Mucosa of stomach (tissue), 1 donor: ENCODE results near the gene LHFPL3.

Experiments
- H3K27me3 ChIP-seq: one replicate; pipeline ENCODE4 v1.7.0; 2013; ENCODE audit warnings: mild to moderate bottlenecking, low read length; ENCODE audit not compliant: control insufficient read depth, insufficient read depth
- H3K36me3 ChIP-seq: one replicate; pipeline ENCODE4 v1.7.0; 2013; ENCODE audit warnings: low read length; ENCODE audit not compliant: control insufficient read depth, insufficient read depth
- H3K4me1 ChIP-seq: one replicate; pipeline ENCODE4 v1.7.0; 2013; ENCODE audit warnings: mild to moderate bottlenecking, low read length; ENCODE audit not compliant: control insufficient read depth, insufficient read depth
- H3K4me3 ChIP-seq: one replicate; pipeline ENCODE4 v1.7.0; 2013; ENCODE audit warnings: low read length
- H3K9ac ChIP-seq: one replicate; pipeline ENCODE4 v1.7.0; 2013; ENCODE audit warnings: mild to moderate bottlenecking, low read length, moderate library complexity
- H3K9me3 ChIP-seq: one replicate; pipeline ENCODE4 v1.7.0; 2013; ENCODE audit warnings: mild to moderate bottlenecking, low read length, moderate library complexity; ENCODE audit not compliant: control insufficient read depth
- donor health status: Pancreatic carcinoma.

LHFPL3 gene

DNA sequence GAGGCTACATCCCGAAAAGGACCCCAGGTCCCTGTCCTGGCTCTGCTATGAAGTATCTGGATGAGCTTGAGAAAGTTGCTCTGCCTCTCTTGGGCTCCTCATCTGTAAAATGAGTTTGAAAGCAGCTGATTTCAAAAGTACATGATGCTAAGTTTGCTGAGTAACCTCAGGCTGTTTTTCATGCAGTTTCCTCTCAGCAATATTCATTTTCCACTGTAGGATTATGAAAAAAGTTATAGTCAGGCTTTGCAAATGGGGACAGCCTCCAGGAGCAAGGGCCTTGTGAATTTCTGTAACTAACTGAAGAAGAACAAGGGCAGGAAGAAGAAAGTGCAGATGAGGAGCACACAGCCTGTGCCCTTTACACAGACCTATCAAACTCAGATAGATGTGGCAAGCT is 518.3 kb downstream of the LHFPL3 start:
- Histone ChIP-seq H3K4me1 (no peaks in the 10 kb centered on the region), H3K4me3 (no peak overlapping the region), H3K27me3 (no peaks in the 10 kb centered on the region), H3K36me3 (no peaks in the 10 kb centered on the region), H3K9me3 (no peaks in the 10 kb centered on the region), H3K9ac (no peak overlapping the region)

DNA sequence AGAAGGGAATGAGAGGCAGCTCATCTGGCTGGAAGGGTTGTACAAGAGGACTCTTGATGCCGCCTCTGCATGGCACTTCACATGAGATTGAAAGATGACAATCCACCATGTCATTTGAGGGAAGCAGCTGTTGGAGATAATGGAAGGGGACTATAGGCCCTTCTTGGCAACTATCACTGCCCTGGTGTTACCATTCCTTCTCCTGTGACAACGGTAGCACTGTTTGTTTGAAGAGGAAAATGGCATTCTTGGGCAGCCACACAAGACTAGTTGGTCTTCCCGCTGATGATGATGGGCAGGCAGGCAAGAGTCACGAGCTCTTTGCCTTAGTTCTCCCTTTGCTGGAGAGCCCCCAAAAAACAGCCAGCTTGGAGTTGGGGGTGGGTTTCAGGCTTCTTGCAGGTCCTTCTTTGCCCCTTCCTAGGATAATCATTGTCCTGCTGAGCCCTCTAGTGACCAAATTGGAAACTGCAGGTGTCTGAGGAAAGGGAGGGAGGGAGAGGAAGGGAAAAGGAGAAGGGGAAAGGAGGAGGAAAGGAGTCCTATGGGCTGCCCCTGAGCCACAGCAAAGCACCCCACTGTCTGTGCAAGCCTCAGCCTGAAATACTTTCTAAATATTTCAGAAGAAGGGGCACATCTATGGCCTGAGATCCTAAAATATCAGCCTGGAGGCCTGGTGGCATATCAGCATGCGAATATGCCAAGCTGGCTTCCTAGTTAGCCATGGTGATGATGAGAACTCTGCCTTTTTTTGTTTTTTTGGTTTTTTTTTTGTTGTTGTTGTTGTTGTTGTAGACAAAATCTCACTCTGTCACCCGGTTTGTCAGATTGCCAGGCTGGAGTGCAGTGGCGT is 520.0 kb downstream of the LHFPL3 start:
- H3K9me3 ChIP-seq = no peaks in the 10 kb centered on the region
- H3K4me1 ChIP-seq = no peaks in the 10 kb centered on the region
- H3K27me3 ChIP-seq = no peaks in the 10 kb centered on the region
- H3K36me3 ChIP-seq = no peaks in the 10 kb centered on the region
- H3K9ac ChIP-seq = no peak overlapping the region
- no peak overlapping the region for H3K4me3 ChIP-seq

DNA sequence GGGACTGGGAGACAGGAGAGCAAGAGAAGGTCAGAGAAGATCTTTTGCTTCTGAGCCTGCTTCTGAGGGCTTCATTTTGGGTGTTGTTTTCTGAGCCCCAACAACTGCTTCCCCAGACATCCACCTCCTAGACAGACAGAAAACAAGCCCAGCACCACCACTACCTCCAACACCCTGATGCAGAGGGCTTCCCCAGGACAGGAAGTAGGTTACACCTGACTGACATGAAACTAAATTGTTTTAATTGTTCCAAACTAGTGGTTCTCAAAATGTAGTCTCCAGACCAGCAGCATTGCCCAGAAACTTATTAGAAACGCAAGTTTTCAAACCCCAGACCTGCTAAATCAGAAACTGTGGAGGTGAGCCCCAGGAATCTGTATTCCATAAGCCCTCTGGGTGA is 522.0 kb downstream of the LHFPL3 start:
- no peak overlapping the region for H3K9ac ChIP-seq
- H3K4me3 ChIP-seq = no peak overlapping the region
- H3K27me3 ChIP-seq = no peaks in the 10 kb centered on the region
- no peaks in the 10 kb centered on the region for H3K4me1 ChIP-seq
- no peaks in the 10 kb centered on the region for H3K9me3 ChIP-seq
- H3K36me3 ChIP-seq = no peaks in the 10 kb centered on the region

DNA sequence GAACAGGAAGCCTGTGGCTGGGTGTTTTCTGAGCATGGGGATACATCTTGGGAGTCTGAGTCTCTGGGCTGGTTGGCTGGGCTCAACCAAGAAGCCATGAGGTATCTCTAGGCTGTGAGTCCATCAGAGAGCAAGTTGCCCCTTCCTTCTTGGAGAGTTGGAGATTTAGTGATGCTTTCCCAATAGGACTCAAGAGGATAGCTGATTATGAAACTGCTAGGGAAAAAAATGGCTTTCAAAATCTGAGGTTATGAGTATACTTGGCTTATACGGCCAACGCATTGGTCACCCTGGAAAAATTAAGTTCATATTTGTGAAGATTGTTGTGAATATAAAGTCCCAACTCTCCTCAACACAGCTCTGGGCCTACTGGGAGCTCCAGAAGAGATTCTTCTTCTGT is 522.9 kb downstream of the LHFPL3 start:
- H3K27me3 ChIP-seq = no peaks in the 10 kb centered on the region
- no peaks in the 10 kb centered on the region for H3K9me3 ChIP-seq
- H3K4me3 ChIP-seq = no peak overlapping the region
- H3K9ac ChIP-seq = no peak overlapping the region
- H3K4me1 ChIP-seq = no peaks in the 10 kb centered on the region
- no peaks in the 10 kb centered on the region for H3K36me3 ChIP-seq

DNA sequence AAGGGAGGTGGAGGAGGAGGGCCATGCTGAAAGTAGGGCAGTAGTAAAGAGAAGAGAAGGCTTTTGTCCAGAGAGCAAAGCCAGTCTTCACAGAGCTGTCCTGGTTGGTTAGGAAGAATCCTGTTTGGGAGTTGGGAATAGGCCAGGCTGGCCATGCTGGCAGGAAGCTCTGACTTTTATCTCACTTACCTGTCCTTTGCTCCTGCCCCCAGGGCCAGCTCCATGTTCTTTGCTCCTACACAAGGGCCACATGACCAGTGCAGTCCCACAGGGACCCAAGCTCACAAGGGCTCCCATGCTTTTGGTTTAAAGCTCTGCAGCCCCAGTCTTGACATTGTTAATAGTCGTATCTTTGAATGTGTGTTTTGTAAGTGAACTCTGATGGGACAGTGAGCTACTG is 524.0 kb downstream of the LHFPL3 start:
- Histone ChIP-seq H3K9ac (no peak overlapping the region), H3K9me3 (no peaks in the 10 kb centered on the region), H3K4me3 (no peak overlapping the region), H3K27me3 (no peaks in the 10 kb centered on the region), H3K36me3 (no peaks in the 10 kb centered on the region), H3K4me1 (no peaks in the 10 kb centered on the region)

DNA sequence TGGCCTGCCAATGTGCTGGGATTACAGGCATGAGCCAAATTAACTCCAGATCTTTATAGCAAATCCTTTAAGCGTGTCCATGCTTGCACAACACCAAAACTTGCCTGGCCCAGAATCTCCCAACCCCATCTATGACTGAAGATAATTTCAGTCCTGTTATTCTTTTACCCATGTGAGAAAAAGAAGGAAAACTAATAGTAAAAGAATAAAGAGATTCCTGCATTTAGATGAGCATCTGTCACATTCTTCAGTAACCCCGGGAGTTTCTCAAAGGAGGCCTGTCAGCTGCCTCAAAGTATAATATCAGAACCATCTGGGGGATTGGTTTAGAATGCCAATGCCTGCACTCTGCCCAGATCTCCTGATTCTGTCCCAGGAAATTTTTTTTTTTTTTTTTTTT is 527.5 kb downstream of the LHFPL3 start:
- Histone ChIP-seq H3K4me3 (no peak overlapping the region), H3K27me3 (no peaks in the 10 kb centered on the region), H3K36me3 (no peaks in the 10 kb centered on the region), H3K9ac (no peak overlapping the region), H3K4me1 (no peaks in the 10 kb centered on the region), H3K9me3 (no peaks in the 10 kb centered on the region)

DNA sequence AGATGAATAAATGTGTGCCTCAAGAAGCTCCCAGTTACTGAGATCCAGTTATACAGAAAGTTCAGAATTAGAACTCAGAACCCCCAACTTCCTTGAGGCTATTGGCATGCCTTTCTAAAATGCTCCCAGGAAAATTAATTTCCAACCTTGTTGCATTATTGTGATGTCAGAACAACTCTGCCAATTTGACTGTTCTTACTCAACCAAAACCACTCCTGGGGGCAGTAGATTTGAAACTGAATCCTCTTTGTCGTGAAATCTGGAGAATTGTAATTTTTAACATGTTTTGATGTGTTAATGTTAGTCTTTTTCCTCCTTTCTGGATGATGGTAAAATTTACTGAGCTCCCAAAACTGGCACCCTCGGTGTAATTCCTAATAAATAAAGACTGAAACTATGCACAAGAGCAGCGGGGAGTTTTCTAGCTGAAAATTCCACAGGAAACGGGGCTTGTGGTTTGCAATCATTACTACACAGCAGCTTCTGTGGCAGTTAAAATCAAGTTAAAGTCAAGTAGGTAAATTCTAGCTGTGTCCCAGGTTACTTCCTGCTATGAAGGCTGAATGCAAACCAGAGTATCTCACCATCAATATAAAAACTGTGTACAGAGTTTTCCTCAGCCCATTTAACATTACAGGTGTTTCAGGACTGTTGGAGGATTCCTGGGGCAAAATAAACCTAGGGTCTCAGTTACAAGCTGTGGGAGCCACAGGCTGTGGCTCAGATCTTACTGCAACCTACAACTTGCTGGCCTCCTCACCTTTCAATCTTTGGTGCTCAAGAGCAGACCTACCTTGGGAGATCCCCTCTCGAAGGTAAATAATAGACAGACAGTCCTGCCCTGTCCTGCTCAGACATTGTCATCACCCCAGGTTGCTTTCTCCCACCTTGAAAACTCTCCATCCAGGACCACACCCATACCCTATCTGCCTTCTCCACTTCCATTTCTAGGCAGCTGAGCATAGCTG is 529.3 kb downstream of the LHFPL3 start:
- no peaks in the 10 kb centered on the region for H3K9me3 ChIP-seq
- no peak overlapping the region for H3K4me3 ChIP-seq
- no peak overlapping the region for H3K9ac ChIP-seq
- no peaks in the 10 kb centered on the region for H3K36me3 ChIP-seq
- H3K27me3 ChIP-seq = peaks cover 3% of the 10 kb centered on the region
- H3K4me1 ChIP-seq = no peaks in the 10 kb centered on the region

DNA sequence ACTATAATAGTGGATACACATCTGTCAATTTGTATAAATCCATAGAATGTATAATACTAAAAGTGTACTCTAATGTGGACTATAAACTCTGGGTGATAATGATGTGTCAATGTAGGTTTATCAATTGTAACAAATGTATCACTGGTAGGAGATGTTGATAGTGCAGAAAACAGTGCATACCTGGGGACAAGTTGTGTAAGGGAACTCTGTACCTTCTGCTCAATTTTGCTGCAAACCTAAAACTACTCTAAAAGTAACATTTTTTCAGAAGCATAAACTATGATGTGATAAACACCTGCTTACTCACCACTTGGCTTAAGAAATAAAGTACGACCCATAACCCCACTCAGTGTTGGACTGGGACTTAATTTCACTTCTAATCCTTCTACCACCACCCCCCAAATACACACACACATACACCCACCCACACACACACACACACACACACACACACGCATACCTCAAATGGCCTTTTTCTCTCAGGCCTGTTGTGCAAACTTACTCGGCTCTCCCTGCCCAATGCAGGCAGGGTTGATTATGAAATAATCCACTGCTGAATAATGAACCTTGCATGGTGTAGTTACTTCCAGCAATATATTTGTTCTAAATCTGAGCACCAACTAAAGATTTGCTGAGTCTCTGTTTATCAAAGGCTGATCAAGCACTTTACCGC is 531.5 kb downstream of the LHFPL3 start:
- H3K4me1 ChIP-seq = no peaks in the 10 kb centered on the region
- no peaks in the 10 kb centered on the region for H3K36me3 ChIP-seq
- peaks cover 3% of the 10 kb centered on the region for H3K27me3 ChIP-seq
- H3K9me3 ChIP-seq = no peaks in the 10 kb centered on the region
- no peak overlapping the region for H3K4me3 ChIP-seq
- no peak overlapping the region for H3K9ac ChIP-seq

DNA sequence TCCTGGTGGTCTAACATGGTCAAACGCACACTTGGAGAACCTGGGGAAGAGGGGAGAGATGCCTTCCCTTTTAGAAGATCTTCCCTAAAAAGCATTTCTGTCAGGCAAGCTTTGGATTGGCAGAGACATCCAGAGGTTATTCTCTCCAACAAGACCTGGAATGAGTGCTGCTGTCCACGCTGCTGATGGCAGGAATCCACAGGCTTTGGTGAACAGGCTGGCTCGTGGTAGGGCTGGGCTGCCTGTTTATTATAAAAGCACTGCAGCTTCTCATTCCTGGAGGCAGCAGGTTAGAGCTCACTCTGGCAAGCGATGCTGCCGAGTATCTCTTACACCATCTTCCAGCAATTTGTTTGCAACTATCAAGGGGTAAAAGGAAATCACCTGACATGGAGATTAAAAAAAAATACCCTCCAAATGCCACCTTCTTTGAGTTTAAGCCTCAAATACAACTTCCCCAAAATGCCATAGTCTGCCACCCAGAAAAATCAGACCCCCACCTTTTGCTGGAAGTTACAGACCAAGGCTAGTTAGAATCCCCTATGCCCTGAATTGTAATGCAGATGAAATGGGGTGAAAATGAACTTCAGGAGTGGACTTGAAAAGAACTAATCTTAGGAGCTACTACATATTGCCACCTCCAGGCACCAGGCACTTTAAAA is 533.5 kb downstream of the LHFPL3 start:
- H3K9ac ChIP-seq = no peak overlapping the region
- H3K4me3 ChIP-seq = no peak overlapping the region
- no peaks in the 10 kb centered on the region for H3K9me3 ChIP-seq
- peaks cover 3% of the 10 kb centered on the region for H3K27me3 ChIP-seq
- H3K4me1 ChIP-seq = no peaks in the 10 kb centered on the region
- H3K36me3 ChIP-seq = no peaks in the 10 kb centered on the region

DNA sequence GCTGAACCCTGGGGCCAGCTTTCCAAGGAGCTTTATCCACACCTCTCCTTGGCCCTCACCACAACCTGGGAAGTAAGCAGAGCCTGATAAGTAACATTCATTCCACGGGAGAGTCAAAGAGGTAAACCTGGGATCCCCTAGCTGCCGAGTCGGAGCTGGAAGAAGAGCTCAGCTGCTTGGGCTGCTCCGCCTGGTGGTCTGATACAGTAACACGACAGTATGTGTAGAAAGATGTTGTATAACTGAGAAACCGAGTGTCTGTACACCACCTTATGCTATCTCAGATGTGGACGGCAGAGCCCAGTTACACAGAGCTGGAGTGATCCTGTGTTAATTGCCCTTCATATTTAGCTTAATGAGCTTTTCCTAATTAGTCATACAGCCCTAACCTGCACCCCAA is 534.3 kb downstream of the LHFPL3 start:
- Histone ChIP-seq H3K36me3 (no peaks in the 10 kb centered on the region), H3K27me3 (peaks cover 3% of the 10 kb centered on the region), H3K4me1 (no peaks in the 10 kb centered on the region), H3K9me3 (no peaks in the 10 kb centered on the region), H3K9ac (no peak overlapping the region), H3K4me3 (no peak overlapping the region)

DNA sequence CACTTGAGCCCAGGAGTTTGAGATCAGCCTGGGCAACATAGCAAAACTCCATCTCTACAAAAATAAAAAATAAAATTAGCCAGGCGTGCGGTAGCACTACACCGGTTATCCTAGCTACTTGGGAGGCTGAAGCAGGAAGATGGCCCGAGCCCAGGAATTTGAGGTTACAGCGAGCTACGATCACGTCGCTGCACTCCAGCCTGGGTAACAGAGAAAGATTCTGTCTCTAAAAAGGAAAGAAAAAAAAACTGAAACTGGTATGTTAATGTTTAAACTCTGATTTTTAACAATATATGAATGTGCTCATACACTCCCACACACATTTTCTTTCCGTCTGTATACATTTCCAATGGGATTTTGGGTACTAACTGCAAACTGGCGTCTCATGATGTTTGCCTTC is 545.0 kb downstream of the LHFPL3 start:
- Histone ChIP-seq H3K27me3 (no peaks in the 10 kb centered on the region), H3K36me3 (no peaks in the 10 kb centered on the region), H3K4me1 (no peaks in the 10 kb centered on the region), H3K4me3 (no peak overlapping the region), H3K9me3 (no peaks in the 10 kb centered on the region), H3K9ac (no peak overlapping the region)
